OCI-LY7 (cell line): ENCODE results near the gene AFF3.

Experiments used
- EZH2phosphoT487 ChIP-seq: fragments of 200-600 bp; sonication (generic); IDR thresholded peaks from 2 replicates; pipeline ENCODE4 v1.6.1; 2018; ENCODE audit warnings: low read depth, borderline replicate concordance, mild to moderate bottlenecking, mixed run types, antibody characterized with exemption, low read length, moderate library complexity, mixed read lengths
- TF ChIP-seq, protein P1 (sequence below): fragments of 200-600 bp; sonication (generic); conservative IDR thresholded peaks from 2 replicates; pipeline ENCODE4 v1.5.1; 2014; ENCODE audit warnings: mild to moderate bottlenecking, antibody characterized with exemption, low read length, moderate library complexity, mixed read lengths

DNA sequence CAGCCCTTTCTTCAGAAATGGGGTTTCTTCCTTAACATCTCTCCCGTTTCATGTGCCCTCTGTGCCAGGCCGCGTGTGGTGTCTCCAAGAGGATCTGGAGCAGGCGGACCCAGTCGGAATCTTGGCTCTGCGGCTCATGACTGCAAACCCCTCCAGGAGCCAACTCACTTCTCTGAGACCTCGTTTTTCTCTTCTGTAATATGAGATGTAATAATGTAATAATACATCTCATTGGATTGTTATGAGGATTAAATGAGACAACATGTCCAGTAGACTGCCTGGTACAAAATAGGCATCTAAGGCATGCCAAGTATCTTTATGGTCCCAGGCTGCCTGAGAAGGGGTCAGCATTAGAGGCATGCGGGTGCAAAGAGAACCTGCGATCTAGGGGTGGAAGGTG lies 431.2 kb downstream of the AFF3 start:
- TF ChIP-seq, protein P1, sequence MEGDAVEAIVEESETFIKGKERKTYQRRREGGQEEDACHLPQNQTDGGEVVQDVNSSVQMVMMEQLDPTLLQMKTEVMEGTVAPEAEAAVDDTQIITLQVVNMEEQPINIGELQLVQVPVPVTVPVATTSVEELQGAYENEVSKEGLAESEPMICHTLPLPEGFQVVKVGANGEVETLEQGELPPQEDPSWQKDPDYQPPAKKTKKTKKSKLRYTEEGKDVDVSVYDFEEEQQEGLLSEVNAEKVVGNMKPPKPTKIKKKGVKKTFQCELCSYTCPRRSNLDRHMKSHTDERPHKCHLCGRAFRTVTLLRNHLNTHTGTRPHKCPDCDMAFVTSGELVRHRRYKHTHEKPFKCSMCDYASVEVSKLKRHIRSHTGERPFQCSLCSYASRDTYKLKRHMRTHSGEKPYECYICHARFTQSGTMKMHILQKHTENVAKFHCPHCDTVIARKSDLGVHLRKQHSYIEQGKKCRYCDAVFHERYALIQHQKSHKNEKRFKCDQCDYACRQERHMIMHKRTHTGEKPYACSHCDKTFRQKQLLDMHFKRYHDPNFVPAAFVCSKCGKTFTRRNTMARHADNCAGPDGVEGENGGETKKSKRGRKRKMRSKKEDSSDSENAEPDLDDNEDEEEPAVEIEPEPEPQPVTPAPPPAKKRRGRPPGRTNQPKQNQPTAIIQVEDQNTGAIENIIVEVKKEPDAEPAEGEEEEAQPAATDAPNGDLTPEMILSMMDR = no peak
- no peak for TF ChIP-seq EZH2phosphoT487
